ENCODE measurements around the gene RICTOR.
A peak's percentile ranks its signal among the peaks of the same experiment; 100 is the strongest.

RICTOR gene

GRCh38 chr5:38929838-38930237 is 144.4 kb downstream of the RICTOR start:
- DNase-seq, result no peak

- DNase-seq, result no peak
Observed at GRCh38 chr5:38927470-38927869, 146.7 kb downstream of the RICTOR start.

GRCh38 chr5:38926121-38926520 is 148.1 kb downstream of the RICTOR start:
- no peak for DNase-seq

- no peak for DNase-seq
Observed at GRCh38 chr5:38925154-38925925, 148.9 kb downstream of the RICTOR start.

DNA sequence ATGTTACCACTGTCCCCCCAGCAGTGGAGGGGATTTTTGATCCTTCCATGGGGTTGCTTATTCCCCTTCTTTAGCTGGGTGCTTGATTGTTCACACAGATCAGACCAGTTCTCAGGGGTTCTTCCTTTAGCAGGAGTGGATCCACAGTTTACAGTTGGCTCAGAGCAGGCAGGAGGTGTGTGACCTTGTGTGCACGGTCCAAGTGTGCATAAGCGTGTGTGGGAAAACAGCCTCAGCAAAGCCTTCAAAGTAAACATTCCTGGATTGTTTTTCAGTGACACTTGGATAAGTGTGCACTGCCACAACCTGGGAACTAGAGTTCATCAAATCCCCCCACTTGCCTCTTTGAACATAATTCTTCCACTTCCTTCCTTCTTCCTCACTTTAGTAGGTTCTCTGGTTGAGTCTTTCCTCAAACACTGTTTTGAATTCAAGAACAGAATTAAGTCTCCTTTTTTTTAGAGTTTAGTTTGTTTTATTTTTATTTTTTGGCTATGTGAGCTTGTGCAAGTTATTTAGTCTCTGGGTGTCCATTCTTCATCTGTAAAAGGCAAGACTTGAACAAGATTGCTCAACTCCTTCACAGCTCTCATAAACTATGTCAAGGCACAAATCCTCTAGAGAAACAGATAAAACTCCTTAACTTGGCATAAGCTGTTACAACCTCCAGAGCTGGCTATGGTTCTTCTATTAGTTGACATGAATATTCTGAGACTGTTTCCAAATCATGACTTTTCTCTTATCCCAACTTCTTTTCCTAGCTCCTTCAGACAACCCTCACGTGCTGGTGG is 150.3 kb downstream of the RICTOR start:
- no peak for DNase-seq

- peak; percentile 34 to 39 for DNase-seq
Observed at GRCh38 chr5:38922199-38922598, 152.0 kb downstream of the RICTOR start.

DNA sequence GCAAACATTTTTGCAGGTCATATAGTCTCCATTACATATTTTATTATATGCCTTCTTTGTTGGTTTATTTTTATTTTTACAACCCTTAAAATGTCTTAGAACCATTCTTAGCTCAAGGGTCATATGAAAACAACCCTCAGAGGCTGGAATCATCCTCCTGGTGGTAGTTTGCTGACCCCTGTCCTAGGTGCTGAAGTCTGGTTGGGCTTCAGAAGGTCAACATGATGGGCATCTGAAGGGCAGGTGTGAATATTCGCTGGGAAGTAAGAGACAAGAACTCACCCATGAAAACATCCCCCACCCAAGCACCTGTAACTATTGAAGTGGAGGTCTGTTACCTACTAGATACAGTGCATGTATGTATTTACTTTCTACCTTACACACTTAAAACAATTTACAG is 153.0 kb downstream of the RICTOR start:
- DNase-seq, result no peak

DNA sequence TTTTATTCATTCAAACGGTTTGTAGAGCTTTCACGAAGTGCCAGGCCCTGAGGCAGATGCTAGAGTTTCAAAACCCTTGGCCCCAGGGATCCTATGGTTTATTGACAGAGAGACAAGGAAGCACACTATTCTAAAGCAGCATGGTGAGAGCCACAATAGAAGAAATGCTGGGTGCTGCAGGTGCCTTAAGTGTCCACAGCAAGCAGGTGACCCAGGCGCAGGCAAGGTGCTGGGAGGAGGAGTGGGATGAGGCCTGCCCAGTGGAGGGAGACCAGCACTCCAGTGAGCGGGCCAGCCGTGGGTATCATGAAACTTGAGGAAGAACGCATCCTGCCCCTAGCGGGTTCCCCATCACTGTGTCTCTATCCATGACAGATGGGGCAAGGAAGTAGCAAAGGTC is 157.4 kb downstream of the RICTOR start:
- no peak for DNase-seq

GRCh38 chr5:38913714-38914113 is 160.5 kb downstream of the RICTOR start:
- DNase-seq, result no peak

DNA sequence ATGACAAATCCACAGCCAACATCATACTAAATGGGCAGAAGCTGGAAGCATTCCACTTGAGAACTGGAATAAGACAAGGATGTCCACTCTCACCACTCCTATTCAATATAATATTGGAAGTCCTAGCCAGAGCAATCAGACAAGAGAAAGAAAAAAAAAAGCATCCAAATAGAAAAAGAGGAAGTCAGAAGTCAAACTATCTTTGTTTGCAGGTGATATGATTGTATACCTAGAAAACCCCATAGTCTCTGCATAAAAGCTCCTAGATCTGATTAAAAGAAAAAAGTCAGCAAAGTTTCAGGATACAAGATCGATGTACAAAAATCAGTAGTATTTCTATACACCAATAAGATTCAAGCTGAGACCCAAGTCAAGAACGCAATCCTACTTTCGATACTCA is 162.3 kb downstream of the RICTOR start:
- DNase-seq, result no peak

- DNase-seq, result no peak
Observed at GRCh38 chr5:38906503-38906902, 167.7 kb downstream of the RICTOR start.

DNA sequence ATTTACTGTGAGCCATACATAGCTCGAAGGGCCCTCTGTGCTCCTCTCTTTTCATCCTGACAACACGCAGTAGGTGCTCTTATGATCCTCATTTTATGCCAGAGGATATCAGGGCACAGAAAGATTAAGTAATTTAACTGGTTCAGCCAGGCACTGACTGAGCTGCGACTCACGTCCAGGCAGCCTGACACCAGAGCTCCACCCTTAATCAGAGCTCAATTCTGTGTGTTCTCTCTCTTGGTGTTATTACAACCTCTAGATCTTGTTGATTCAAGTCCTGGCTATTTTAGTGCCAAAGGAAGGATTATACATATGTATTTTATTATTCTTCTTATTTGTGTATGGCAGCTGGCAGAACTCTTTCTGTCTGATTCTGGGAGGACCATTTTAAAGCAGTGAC is 168.7 kb downstream of the RICTOR start:
- no peak for DNase-seq

DNA sequence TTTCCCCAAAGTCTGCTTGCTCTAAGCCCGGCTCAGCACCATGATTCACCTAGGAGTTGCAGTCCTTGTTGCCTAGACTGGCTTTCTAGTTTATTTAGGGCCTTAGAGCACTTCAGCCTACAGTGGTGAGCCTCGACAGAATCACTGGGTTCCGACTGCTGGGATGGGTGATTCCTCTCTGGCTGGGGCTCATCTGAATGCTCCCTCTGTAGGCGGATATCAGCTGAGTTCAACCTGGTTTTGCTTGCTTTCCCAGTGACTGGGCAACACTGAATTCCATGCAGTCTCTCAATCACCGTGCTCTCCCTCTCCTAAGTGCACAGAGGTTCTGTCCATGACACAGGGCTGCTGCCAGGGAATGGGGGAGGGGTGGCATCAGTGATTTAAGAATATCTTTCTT is 174.3 kb downstream of the RICTOR start:
- DNase-seq, result no peak

DNA sequence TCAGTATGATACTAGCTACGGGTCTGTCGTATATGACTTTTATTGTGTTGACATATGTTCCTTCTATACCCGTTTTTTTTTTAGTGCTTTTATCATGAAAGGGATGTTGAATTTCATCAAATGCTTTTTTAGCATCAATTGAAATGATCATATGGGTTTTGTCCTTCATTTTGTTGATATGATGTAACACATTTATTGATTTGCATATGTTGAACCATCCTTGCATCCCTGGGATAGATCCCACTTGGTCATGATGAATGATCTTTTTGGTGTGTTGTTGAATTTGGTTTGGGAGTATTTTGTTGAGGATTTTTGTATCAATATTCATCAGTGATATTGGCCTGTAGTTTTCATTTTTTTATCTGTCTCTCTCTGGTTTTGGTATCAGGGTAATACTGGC is 177.4 kb downstream of the RICTOR start:
- DNase-seq, result no peak

- no peak for DNase-seq
Observed at GRCh38 chr5:38892363-38892762, 181.8 kb downstream of the RICTOR start.

DNA sequence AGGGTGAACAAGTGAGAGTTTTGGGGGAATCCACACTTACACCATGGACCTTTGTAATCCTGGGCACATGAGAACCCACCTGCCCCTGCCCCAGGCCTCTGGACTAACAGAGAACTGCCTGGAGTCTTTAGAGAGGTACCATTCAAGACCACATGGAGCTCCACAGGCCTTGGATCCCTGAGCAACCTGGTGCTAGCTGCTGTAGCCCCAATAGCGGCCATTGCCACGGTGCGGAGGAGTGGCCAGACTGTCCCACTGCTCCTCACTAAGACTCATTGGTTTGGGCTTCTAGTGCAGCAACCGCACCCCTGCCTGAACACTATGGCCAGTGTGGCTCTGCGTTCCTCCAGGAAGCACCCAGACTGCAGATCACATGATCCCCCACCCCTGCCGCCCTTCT is 182.6 kb downstream of the RICTOR start:
- no peak for DNase-seq

GRCh38 chr5:38889424-38889823 is 184.8 kb downstream of the RICTOR start:
- no peak for DNase-seq

GRCh38 chr5:38888041-38888440 is 186.2 kb downstream of the RICTOR start:
- DNase-seq, result no peak
